CD14-positive monocyte (primary cell): ENCODE measurements around the gene MIA2. TPM values are rescaled to one million over a fixed set of nuclear protein-coding genes. Genes with fewer than 3 reads are reported as not detected.

Source experiments
- DNase-seq, 3 donors: peaks; one replicate each; pipeline ENCODE4 v3.0.0-alpha.2; 2011 to 2022
- H2AFZ ChIP-seq: 2 replicates; pipeline ENCODE4 v1.6.0; 2012; ENCODE audit warnings: mild to moderate bottlenecking, low read depth, low read length, inconsistent platforms; ENCODE audit not compliant: insufficient read depth, poor library complexity, severe bottlenecking
- H3K27ac ChIP-seq, 2 donors: 1 replicate in 1 of 2; 2 replicates in 1 of 2; pipeline ENCODE4 v1.5.1; 2012 to 2013; ENCODE audit warnings: low read length in 2 of 2, control low read depth in 1 of 2, inconsistent platforms in 1 of 2, low read depth in 1 of 2, mild to moderate bottlenecking in 1 of 2
- H3K27me3 ChIP-seq, 2 donors: one replicate each; pipeline versions ENCODE4 v1.6.0 to v1.6.1; 2011 to 2013; ENCODE audit warnings: low read length in 2 of 2; ENCODE audit not compliant: control insufficient read depth in 2 of 2, insufficient read depth in 2 of 2
- H3K36me3 ChIP-seq, 2 donors: replicated peaks in 1 of 2; 1 replicate in 1 of 2; 2 replicates in 1 of 2; pipeline versions ENCODE4 v1.5.1 to v1.6.1; 2012 to 2013; ENCODE audit warnings: low read length in 2 of 2, control low read depth in 1 of 2, inconsistent platforms in 1 of 2, mild to moderate bottlenecking in 1 of 2; ENCODE audit not compliant: insufficient read depth in 2 of 2, control insufficient read depth in 1 of 2
- H3K4me1 ChIP-seq, 2 donors: 1 replicate in 1 of 2; 2 replicates in 1 of 2; pipeline versions ENCODE4 v1.5.1 to v1.6.1; 2012 to 2013; ENCODE audit warnings: low read length in 2 of 2, control low read depth in 1 of 2, inconsistent platforms in 1 of 2, mild to moderate bottlenecking in 1 of 2, moderate library complexity in 1 of 2; ENCODE audit not compliant: insufficient read depth in 2 of 2, control insufficient read depth in 1 of 2
- H3K4me2 ChIP-seq: replicated peaks from 2 replicates; pipeline ENCODE3; 2012; ENCODE audit warnings: low read length, moderate library complexity, mild to moderate bottlenecking; ENCODE audit not compliant: poor library complexity, severe bottlenecking; ENCODE audit errors: extremely low read depth
- H3K4me3 ChIP-seq, 3 experiments: fragments of 200-600 bp in 1 of 3; sonication (generic) in 1 of 3; replicated peaks in 1 of 3; 1 replicate in 2 of 3; 2 replicates in 1 of 3; pipeline ENCODE4 v1.5.1; 2011 to 2013; ENCODE audit warnings: low read length in 3 of 3, mild to moderate bottlenecking in 3 of 3, control low read depth in 2 of 3, low read depth in 2 of 3, inconsistent platforms in 1 of 3, moderate library complexity in 1 of 3
- H3K79me2 ChIP-seq: 2 replicates; pipeline ENCODE4 v1.6.0; 2012; ENCODE audit warnings: mild to moderate bottlenecking, control low read depth, inconsistent platforms, low read length, moderate library complexity; ENCODE audit not compliant: insufficient read depth
- H3K9ac ChIP-seq: 2 replicates; pipeline ENCODE4 v1.6.0; 2017; ENCODE audit warnings: low read length, mild to moderate bottlenecking; ENCODE audit not compliant: insufficient read depth, poor library complexity, severe bottlenecking
- H3K9me3 ChIP-seq, 2 donors: replicated peaks in 1 of 2; 1 replicate in 1 of 2; 2 replicates in 1 of 2; pipeline versions ENCODE4 v1.5.1 to v1.6.1; 2012 to 2013; ENCODE audit warnings: low read length in 2 of 2, control low read depth in 1 of 2; ENCODE audit not compliant: control insufficient read depth in 1 of 2, insufficient read depth in 1 of 2
- H4K20me1 ChIP-seq: 2 replicates; pipeline ENCODE4 v1.6.0; 2012; ENCODE audit warnings: mild to moderate bottlenecking, low read length, control low read depth, moderate library complexity; ENCODE audit not compliant: insufficient read depth
- H3K27ac Mint-ChIP-seq, 7 donors: one replicate each; pipeline ENCODE4 v1.8.0; 2020; ENCODE audit warnings: mild to moderate bottlenecking in 7 of 7, mixed read lengths in 7 of 7, moderate library complexity in 6 of 7, inconsistent platforms in 2 of 7
- H3K27me3 Mint-ChIP-seq, 3 donors: one replicate each; pipeline ENCODE4 v1.8.0; 2021 to 2022; ENCODE audit warnings: low read depth in 3 of 3, mild to moderate bottlenecking in 3 of 3, mixed read lengths in 3 of 3, moderate library complexity in 3 of 3, inconsistent platforms in 1 of 3
- H3K36me3 Mint-ChIP-seq, 2 donors: one replicate each; pipeline ENCODE4 v1.8.0; 2020; ENCODE audit warnings: mixed read lengths in 2 of 2, inconsistent platforms in 1 of 2, mild to moderate bottlenecking in 1 of 2
- H3K4me1 Mint-ChIP-seq: one replicate; pipeline ENCODE4 v1.8.0; 2020; ENCODE audit warnings: mild to moderate bottlenecking, mixed read lengths
- H3K4me3 Mint-ChIP-seq, 2 donors: one replicate each; pipeline ENCODE4 v1.8.0; 2020; ENCODE audit warnings: mild to moderate bottlenecking in 2 of 2, mixed read lengths in 2 of 2, moderate library complexity in 1 of 2
- H3K9me3 Mint-ChIP-seq, 7 donors: one replicate each; pipeline ENCODE4 v1.8.0; 2020 to 2022; ENCODE audit warnings: mixed read lengths in 7 of 7, mild to moderate bottlenecking in 6 of 7, moderate library complexity in 6 of 7, inconsistent platforms in 2 of 7
- CTCF ChIP-seq: fragments of 200-600 bp; IDR thresholded peaks from one replicate; pipeline ENCODE4 v1.8.0; 2022; ENCODE audit warnings: antibody characterized with exemption, mild to moderate bottlenecking
- WGBS: methylation state at CpG from one replicate; pipeline ENCODE4 v1.1.5; 2013; ENCODE audit warnings: missing lambda C conversion rate; ENCODE audit not compliant: insufficient coverage; 5-methylcytosine and 5-hydroxymethylcytosine counted together
- intact Hi-C, 2 donors: fragments of 100-400 bp; cut with micrococcal nuclease; formaldehyde crosslinking; loops; one replicate each; pipeline versions ENCODE4 v1.15.0 to v1.15.1; 2023
- polyA plus RNA-seq, 3 donors: library from polyadenylated mRNA; depleted of rRNA in 1 of 3; unstranded in 2 of 3; stranded (reverse) in 1 of 3; fragments of 300-500 nt in 2 of 3; fragments of >200 nt in 1 of 3; fragmentation: Illumina TruSeq in 2 of 3; gene quantifications; 1 replicate in 2 of 3; 2 replicates in 1 of 3; pipeline ENCODE4 v1.2.3, GENCODE V29; 2012 to 2021

The MIA2 gene
- polyA plus RNA-seq, 3 donors = 19.1 to 24.6 (median 20.0) TPM

- Histone ChIP-seq H3K9ac (no peak overlapping the region), H3K4me3 (peak overlapping the region in 1 of 3 experiments; percentile 29), H3K79me2 (peaks cover 100% of the 10 kb centered on the region), H3K27me3 (no peaks in the 10 kb centered on the region), H3K27ac (peak overlapping the region in 1 of 2 donors; percentile 60), H3K9me3 (no peaks in the 10 kb centered on the region), H2AFZ (no peak overlapping the region), H3K4me2 (peak overlapping the region; percentile 33), H4K20me1 (peaks cover 99% of the 10 kb centered on the region), H3K36me3 (no peaks in the 10 kb centered on the region), H3K4me1 (peaks cover 27 to 36% of the 10 kb centered on the region in 2 donors)
- intact Hi-C loops = no loop called here
- H3K4me3 Mint-ChIP-seq = peak overlapping the region in 1 of 2 donors; percentile 57
- peaks cover 0 to 3% of the 10 kb centered on the region in 2 donors for H3K36me3 Mint-ChIP-seq
- H3K27me3 Mint-ChIP-seq = peaks cover 0 to 1% (median 0%) of the 10 kb centered on the region in 3 donors
- DNase-seq = peak; percentile 1 to 6 (median 2)
- TF ChIP-seq CTCF = no peak
- peaks cover 58% of the 10 kb centered on the region for H3K4me1 Mint-ChIP-seq
- WGBS = 14% methylated on average over 1 of the region's 7 CpGs
- H3K9me3 Mint-ChIP-seq = peaks cover 0 to 2% (median 0%) of the 10 kb centered on the region in 7 donors
- H3K27ac Mint-ChIP-seq = peak overlapping the region in 6 of 7 donors; percentile 2 to 38 (median 24)
These were observed 192.9 kb downstream of the MIA2 start for GRCh38 chr14:39426605-39427004.

- no peaks in the 10 kb centered on the region for H3K36me3 ChIP-seq
- H2AFZ ChIP-seq = no peak overlapping the region
- H3K27ac ChIP-seq = no peak overlapping the region
- Mint-ChIP-seq H3K4me3 (peak overlapping the region in 1 of 2 donors; percentile 27), H3K9me3 (peaks cover 0 to 2% (median 0%) of the 10 kb centered on the region in 7 donors), H3K4me1 (peaks cover 57% of the 10 kb centered on the region), H3K27me3 (peaks cover 0 to 1% (median 0%) of the 10 kb centered on the region in 3 donors), H3K27ac (peak overlapping the region in 1 of 7 donors; percentile 68), H3K36me3 (peaks cover 0 to 3% of the 10 kb centered on the region in 2 donors)
- peaks cover 86% of the 10 kb centered on the region for H4K20me1 ChIP-seq
- no peaks in the 10 kb centered on the region for H3K27me3 ChIP-seq
- no peak for TF ChIP-seq CTCF
- intact Hi-C loops = no loop called here
- DNase-seq = no peak
- no peak overlapping the region for H3K4me2 ChIP-seq
- WGBS = 97% methylated on average over 4 of the region's 8 CpGs
- H3K4me3 ChIP-seq = no peak overlapping the region
- peaks cover 30 to 41% of the 10 kb centered on the region in 2 donors for H3K4me1 ChIP-seq
- no peaks in the 10 kb centered on the region for H3K9me3 ChIP-seq
- H3K79me2 ChIP-seq = peaks cover 86% of the 10 kb centered on the region
- H3K9ac ChIP-seq = no peak overlapping the region
These were observed 194.4 kb downstream of the MIA2 start for GRCh38 chr14:39428118-39428517.
